ENCODE measurements around the gene TMPRSS11F. TPM values are rescaled to one million over a fixed set of nuclear protein-coding genes. Genes with fewer than 3 reads are reported as not detected.
A peak's percentile ranks its signal among the peaks of the same experiment; 100 is the strongest.

TMPRSS11F gene
- total RNA-seq, 1 experiment from 2014 or later = not detected

DNA sequence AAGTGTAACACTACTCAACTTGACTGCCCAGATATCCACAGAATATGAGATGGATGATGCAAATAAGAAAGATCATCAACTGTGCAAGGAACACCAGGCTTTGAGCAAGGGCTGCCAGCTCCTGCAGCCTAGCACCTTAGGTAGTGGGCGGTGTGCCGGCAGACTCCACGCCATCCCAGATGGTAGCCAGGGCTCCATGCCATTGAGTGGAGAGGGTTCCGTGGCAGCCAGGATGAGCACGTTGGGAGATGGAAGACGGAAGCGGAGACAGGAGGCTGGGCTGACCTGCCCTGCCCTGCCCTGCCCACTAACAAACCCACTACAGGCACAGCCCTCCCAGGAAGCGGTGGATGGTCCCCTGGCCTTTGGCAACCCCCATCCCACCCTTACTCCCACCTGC, 51.9 kb downstream of the TMPRSS11F start:
- no peak for DNase-seq (ENCODE audit: low read depth)

DNA sequence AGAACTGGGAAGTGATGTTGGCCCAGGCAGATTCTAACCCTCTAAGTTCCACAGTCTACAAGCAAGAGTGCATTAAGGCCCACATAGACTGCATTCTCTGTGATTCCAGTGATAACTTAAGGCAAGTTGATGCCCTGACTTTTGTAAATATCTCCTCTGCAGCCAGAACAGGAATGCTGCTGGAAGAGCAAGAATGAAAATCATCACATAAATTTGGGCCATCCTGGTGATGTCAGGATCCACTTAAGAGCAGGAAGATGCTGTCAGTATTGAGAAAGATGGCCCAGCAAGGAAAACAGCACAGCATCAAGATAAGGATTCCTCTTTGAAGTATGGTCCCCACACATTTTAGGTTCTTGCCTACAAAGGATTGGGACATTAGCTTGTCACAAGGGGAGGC, 52.4 kb downstream of the TMPRSS11F start:
- no peak for DNase-seq (ENCODE audit: low read depth)

DNA sequence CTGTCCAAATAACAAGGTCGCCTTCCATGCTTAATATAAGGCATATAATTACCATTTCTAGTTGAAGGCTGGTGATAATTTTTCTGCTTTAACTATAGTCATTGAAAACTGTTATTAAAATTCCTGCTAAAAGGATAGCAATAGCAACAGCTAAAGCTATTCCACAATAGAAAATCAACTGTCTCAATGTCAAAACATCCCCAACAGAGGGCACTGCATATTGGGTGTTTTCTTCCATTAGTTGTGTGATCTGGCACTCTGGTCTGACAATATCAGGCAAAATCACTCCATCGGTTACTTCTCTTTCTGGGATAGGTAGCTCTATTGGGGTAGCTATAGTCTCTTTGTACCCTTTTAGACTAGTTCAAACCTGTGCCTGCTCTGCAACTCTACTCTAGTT, 53.5 kb downstream of the TMPRSS11F start:
- no peak for DNase-seq (ENCODE audit: low read depth)

DNA sequence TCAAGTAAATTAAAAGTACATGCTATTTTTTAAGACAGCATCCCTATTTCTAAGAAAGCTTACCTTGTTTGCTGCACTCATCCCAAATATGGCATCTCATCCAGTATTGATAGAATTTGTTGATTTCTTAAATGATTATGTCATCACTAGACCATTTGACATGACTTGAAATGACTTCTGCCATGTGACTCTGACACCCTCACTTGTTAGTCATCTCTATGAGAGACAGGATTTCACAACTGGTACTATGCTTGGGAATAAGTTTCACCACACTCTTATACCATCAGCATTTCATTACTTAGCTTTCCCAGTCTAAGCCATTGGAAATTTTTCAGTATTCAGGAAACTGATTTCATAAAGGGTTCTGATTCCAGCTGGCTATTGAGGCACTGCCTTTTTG, 55.3 kb downstream of the TMPRSS11F start:
- peak; percentile 46 for DNase-seq (ENCODE audit: low read depth)

DNA sequence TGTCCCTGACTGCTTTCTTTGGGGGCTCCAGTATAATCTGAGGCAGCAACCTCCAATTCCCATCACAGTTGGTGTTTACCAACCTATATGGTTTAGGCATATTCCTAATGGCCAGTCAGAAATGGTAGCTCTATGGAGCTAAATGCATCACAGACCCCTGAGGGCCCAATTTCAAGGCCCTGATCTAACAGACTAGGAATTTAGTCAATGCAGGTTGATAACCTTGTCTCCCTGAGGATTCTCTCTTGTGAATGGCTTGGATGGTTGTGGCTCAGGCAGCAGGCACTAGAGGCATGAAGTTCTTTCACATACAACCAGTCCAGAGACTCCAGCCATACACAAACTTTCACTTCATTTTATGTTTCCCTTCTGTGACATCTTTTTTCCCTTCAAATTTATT, 59.4 kb downstream of the TMPRSS11F start:
- no peak for DNase-seq (ENCODE audit: low read depth)

DNA sequence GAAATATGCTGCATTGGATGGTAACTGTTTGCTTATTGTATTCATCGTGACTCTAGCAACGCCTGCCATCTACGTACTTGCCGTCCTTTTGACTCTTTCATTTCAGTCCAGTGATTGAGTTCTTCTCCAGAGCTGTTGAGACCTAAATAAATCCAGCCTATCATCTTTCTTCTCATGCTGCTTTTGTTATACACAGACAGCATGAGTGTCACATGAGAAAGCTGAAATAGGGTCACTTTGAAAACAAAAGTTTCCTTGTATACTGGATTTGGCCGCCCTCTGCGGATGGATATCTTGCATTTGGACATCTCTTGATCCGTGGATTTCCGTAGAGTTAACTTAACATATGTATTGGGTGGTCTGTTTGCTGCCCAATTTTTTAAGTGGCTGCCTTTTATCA, 67.2 kb downstream of the TMPRSS11F start:
- DNase-seq (ENCODE audit: low read depth) = no peak

DNA sequence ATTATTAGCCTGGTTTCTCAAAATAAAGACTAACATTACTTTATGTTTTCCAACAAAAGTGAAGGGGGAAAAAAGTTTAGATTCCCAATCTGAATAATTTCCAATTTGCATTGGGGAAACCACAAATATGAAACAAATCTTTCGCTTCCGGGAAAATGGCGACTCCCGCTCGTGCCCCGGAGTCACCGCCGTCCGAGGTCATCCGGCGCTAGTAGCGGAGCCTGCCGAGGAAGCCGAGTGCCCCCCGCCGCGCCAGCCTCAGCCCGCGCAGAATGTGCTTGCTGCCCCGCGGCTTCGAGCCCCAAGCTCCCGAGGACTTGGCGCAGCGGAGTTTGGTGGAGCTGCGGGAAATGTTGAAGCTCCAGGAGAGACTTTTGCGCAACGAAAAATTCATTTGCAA, 91.4 kb downstream of the TMPRSS11F start:
- no peak for DNase-seq (ENCODE audit: low read depth)

DNA sequence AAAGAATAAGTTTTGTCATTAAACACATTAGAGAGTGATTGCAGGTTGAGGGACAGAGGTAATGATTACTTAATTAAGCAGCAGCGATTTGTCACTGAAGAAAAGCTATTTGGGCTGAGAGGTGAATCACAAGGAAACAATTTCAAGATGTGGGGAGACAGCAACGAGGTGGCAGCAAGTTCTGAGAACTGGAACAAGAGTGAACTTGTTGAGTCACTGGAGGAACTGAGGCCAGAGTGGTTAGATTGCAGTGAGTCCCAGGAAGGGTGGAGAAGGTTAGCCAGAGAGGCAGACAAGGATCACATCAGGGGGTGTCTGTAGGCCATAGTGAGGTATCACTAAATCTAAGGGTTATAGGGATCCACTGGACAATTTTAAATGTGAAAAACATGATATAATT, 108.5 kb downstream of the TMPRSS11F start:
- DNase-seq (ENCODE audit: low read depth) = peak; percentile 6

DNA sequence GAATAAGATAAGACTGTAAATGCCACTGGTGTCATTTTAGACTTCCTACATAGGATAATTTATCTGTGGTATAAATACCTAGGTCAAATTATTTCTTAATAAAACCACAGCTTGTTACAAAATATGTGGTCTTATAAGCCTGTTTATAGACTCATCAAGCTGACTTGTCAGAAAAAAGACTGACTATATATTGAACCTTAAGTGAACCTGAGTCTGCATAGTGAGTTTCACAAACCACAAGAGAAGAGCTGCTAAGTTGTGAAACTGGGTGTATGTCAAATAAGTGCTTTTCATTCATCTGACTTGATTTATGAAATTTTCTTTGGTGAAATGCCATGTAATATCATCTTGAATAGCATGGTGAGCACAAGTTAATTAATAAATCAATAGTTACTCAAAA, 118.0 kb downstream of the TMPRSS11F start:
- no peak for DNase-seq (ENCODE audit: low read depth)

Other genes with a start within 250 kb of the TMPRSS11F start
- gene TMPRSS11D, start 245.9 kb downstream of the TMPRSS11F start, total RNA-seq (2014; rRNA removed) = not detected in 2 replicates
- gene TMPRSS11A, start 166.4 kb downstream of the TMPRSS11F start, total RNA-seq (2014; rRNA removed) = not detected in 2 replicates
- gene TMPRSS11B, start 115.8 kb upstream of the TMPRSS11F start, total RNA-seq (2014; rRNA removed) = not detected in 2 replicates
- gene YTHDC1, start 220.2 kb upstream of the TMPRSS11F start, total RNA-seq (2014; rRNA removed) = 35.5 and 44.4 TPM in 2 replicates

Data from LHCN-M2 (cell line).